GM21825 (cell line): ENCODE data around the gene MGAT4C.
"Not testable (repeated sequence)": the region's sequence is repeated elsewhere in the genome, so short reads cannot be mapped to it uniquely, and the experiment has no call there.

ENCODE experiments used
- ATAC-seq: cut with Tn5 transposase; IDR thresholded peaks from one replicate; pipeline ENCODE4 v1.9.1; 2021; ENCODE audit warnings: mild to moderate bottlenecking, moderate library complexity; ENCODE audit not compliant: unreplicated experiment

The MGAT4C gene

GRCh38 chr12:86138770-86139169 is 117.4 kb downstream of the MGAT4C start:
- ATAC-seq: no peak

- no peak for ATAC-seq
These were observed 118.3 kb downstream of the MGAT4C start for GRCh38 chr12:86137936-86138335.

DNA sequence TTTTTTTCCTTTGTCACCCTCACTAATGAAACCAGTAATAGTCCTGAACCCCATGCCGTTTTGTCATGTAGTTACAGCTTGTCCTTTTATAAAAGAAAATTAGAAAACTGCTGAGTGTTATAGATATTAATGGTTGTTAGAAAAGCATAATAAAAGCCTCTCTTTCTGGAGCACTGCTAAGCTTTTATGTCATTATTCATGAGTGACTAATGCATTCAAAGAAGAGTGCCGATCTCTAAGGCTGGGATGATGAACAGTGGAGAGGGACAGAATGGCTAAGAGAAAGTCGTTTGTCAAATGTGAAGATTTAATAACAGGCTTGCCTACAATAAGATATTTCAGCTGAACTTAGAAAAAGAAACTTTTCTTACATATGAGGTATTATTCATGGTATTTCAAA is 121.6 kb downstream of the MGAT4C start:
- ATAC-seq: no peak

- not testable (repeated sequence) for ATAC-seq
These were observed 129.3 kb downstream of the MGAT4C start for GRCh38 chr12:86126900-86127299.

DNA sequence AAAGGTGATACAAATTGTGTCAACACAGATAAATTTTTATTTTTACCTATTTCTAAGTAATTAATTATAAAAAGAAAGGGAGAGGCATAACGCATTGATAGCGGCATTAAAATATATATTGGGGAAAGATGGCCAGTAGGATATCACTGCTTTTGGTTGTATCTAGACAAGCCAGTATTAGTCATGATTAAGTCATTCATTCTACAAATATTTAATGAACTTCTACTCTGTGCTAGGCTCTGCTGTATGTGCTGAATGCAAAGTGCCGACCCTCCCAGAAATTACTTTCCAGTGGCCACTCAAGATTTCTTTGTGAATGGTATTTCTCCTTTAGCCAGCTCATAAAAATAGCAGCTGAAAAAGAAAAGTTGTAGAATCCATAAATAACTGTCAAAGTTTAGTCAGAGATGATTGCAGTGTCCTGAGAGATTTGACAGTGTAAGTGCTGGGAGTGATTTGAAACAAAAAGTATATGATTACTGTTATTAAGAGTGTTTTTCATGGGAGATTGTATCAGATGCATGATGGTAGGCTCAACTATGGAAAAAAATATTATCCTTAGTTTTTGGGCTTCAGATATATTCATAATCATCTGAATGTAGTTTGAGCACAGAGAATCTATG is 133.2 kb downstream of the MGAT4C start:
- ATAC-seq: no peak

DNA sequence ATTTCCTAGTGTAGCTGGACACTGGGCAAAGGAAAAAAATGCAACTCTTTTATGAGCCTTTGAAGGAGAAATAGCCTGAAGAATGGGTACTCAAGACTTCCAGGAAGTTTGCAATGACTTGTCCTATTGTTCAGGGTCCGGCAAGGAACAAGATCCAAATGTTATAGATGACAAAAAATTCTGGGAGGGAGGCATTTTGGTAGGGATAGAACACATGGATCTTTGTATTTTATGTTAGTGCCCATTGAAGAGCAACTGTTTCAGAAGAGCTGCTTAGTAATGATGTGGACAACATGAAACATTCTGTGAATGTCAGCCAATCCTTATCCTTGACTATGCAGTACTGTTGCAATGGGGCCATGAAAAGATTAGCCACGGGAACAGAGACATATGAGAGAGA is 138.0 kb downstream of the MGAT4C start:
- ATAC-seq: no peak

DNA sequence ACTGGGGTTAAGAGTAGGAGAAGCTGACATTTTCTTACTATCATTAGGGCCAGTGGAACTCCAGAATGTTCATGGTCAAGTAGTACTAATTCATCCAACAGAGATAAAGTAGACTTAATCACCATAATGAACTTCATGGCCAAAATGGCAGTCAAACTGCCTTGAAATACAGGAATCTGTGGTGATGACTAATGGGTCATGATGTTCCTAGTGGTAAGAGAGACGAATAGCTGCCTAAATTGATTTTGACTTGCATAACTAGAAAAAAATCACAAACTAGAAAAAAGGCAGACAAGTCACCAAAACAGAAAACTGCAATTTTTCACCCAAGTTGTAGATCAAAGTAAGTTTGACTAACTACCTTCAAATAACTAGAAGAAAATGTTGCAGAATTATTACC is 138.5 kb downstream of the MGAT4C start:
- no peak for ATAC-seq

- ATAC-seq: no peak
These were observed 152.1 kb downstream of the MGAT4C start for GRCh38 chr12:86104087-86104486.

GRCh38 chr12:86097161-86097560 is 159.0 kb downstream of the MGAT4C start:
- ATAC-seq: no peak

- ATAC-seq: no peak
These were observed 164.5 kb downstream of the MGAT4C start for GRCh38 chr12:86091681-86092080.

DNA sequence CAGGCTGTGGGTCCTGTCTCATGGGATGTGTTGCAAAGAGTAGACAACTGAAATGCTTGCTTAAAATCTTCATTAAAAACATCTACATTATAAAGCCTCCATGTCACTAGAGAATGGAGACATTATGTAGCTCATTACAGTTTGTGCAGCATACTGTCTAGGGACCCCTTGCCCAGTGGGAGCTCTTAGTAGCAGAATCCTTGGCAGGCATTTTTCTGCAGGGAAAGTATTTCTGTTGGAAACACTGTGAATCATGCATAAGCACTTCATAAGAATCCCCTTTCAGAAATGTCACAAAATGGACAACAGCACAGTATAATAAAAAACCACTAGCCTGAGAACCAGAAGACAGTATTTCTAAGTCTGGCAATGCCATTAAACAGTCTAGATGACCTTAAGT is 174.3 kb downstream of the MGAT4C start:
- no peak for ATAC-seq

- not testable (repeated sequence) for ATAC-seq
These were observed 197.1 kb downstream of the MGAT4C start for GRCh38 chr12:86059052-86059451.

- no peak for ATAC-seq
These were observed 198.9 kb downstream of the MGAT4C start for GRCh38 chr12:86057092-86057845.

DNA sequence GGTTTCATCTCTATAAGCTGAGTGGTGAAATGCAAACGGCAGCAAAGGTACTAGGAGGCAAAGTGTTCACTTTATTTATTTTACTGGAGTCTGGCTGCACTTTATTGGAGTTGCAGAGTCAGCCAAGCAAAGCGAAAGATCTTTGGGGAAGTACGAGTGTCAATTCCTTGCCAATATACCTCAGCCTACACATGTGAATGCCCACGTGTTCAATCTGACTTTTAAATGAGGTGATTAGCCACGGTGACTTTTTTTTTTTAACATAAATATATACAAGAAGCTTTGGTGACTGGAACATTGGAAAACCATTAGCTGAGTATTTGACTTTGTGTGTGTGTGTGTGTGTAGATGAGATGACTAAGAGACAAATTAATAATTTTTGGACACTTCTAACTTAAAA is 203.3 kb downstream of the MGAT4C start:
- no peak for ATAC-seq

DNA sequence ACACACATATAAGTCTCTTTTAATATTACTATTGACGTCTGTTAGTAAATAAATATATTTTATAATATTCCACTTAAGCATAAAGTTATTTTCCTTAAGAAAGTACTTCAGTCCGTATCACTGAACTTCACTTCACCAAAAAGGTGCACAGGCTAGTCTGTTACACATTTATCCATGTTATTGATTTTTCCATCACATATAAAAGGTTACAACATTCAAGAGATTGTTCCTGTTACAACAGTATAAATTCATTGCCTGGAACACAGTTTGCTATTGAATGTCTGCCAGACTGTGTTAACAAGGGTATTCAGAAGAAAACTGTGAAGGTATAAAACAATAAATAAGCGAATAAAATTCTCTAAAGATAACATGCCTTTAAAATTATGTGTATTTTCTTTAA is 206.2 kb downstream of the MGAT4C start:
- ATAC-seq: no peak

DNA sequence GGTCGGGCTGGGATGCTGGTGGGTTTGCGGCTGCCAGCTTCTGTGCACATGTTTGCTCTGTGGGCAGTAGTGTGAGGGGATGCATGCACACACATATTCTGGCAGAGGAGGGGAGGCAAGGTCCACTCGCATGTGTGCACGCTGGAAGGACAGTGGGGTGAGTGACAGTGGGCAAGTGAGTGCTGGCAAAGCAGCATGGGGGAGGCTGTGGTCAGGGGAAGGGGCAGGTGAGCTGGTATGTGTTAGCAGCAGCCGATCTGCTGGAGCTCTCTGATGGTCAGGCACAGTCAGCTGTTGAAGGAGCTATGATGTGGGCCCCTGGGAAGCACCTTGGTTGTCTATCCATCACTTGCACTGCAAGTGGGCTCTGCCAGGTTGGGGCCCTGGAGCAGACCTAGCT is 211.8 kb downstream of the MGAT4C start:
- ATAC-seq: no peak

DNA sequence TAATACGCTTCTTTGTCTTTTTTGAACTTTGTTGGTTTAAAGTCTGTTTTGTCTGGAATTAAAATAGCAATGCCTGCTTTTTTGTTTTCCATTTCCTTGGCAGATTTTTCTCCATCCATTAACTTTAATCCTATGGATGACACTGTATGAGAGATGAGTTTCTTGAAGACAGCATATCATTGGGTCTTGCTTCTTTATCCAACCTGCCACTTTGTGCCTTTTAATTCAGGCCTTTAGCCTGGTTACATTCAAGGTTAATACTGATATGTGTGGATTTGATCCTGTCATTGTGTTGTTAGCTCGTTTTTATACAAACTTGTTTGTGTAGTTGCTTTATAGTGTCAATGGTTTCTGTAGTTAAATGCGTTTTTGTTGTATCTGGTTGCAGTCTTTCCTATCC is 214.1 kb downstream of the MGAT4C start:
- ATAC-seq: no peak

DNA sequence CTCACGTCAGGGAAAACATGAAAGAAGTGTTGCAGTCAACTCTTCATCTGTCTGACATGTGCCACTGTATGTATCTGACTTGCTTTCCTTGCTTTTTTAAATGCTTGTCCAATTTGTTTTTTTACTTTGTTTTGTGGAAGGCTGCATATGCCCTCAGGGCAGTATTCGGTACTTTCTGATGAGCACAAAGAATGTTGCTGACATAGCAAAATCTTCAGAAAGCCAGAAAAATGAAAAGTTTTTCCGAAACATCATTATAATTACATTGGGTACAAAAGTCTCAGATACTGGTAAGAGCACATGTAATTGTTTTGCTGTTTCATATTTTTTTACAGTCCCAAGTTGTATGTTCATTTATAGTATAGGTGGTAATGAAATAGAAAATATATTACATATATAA is 237.8 kb downstream of the MGAT4C start:
- ATAC-seq: no peak

- no peak for ATAC-seq
These were observed 241.2 kb downstream of the MGAT4C start for GRCh38 chr12:86015026-86015425.

DNA sequence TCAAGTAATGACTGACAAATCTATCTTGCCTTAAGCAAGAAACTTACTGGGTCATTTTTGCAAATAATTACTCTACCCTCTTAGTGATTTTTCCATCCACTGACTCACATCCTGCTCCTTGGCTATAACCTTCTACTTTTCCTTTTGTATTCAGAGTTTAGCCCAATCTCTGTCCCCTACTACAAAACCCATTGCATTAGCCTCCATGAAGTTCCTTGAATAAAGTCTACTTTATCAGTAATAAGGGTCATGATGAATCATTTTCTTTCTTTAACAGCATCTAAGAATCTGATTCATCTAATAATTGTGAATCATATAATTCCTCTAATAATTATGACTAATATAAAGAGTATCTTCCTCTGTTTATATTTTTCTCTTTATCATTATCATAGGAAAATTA is 249.5 kb downstream of the MGAT4C start:
- no peak for ATAC-seq

DNA sequence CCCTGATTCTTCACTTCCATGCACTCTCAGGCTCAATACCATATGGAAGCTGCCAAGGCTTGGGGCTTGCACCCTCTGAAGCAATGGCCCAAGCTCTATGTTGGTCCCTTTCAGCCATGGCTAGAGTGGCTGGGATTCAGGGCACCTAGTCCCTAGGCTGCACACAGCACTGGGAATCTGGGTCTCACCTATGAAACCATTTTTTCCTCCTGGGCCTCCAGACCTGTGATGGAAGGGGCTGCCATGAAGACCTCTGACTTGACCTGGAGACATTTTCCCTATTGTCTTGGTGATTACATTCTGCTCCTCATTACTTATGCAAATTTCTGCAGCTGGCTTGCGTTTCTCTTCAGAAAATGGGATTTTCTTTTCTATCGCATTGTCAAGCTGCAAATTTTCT is 258.1 kb downstream of the MGAT4C start:
- no peak for ATAC-seq

GRCh38 chr12:85996280-85996679 is 259.9 kb downstream of the MGAT4C start:
- no peak for ATAC-seq

- no peak for ATAC-seq
These were observed 262.4 kb downstream of the MGAT4C start for GRCh38 chr12:85993746-85994145.
